OCI-LY3 (cell line): Measurements from ENCODE around the gene ADAMTS2.

ENCODE experiments used
- H2AFZ ChIP-seq: fragments of 200-600, 300-600 bp; shearing (Covaris generic); 2 replicates; pipeline ENCODE4 v1.6.0; 2014; ENCODE audit warnings: antibody characterized with exemption, low read depth, low read length
- H3K27ac ChIP-seq: fragments of 200-600, 300-600 bp; sonication (generic); 2 replicates; pipeline ENCODE4 v1.5.1; 2014; ENCODE audit warnings: mild to moderate bottlenecking, low read length, moderate library complexity, mixed read lengths
- H3K27me3 ChIP-seq: fragments of 200-600, 300-600 bp; sonication (generic); 2 replicates; pipeline ENCODE4 v1.6.1; 2014; ENCODE audit warnings: low read depth, low read length, mixed read lengths
- H3K36me3 ChIP-seq: fragments of 200-600, 300-600 bp; sonication (generic); replicated peaks from 2 replicates; pipeline ENCODE3; 2014; ENCODE audit warnings: low read depth, low read length, mixed read lengths
- H3K4me1 ChIP-seq: fragments of 300-600, 200-600 bp; sonication (generic); 2 replicates; pipeline ENCODE4 v1.6.1; 2014; ENCODE audit warnings: low read length, mixed read lengths
- H3K4me2 ChIP-seq: fragments of 200-600, 300-600 bp; sonication (generic); 2 replicates; pipeline ENCODE4 v1.6.1; 2014; ENCODE audit warnings: low read length, mixed read lengths
- H3K4me3 ChIP-seq: fragments of 300-600, 200-600 bp; sonication (generic); 2 replicates; pipeline ENCODE4 v1.5.1; 2014; ENCODE audit warnings: antibody characterized with exemption, mild to moderate bottlenecking, low read length, moderate library complexity
- H3K79me2 ChIP-seq: fragments of 300-600, 200-600 bp; shearing (Covaris generic); 2 replicates; pipeline ENCODE4 v1.6.1; 2014; ENCODE audit warnings: mild to moderate bottlenecking, low read length, mixed read lengths
- H3K9ac ChIP-seq: fragments of 300-600, 200-600 bp; shearing (Covaris generic); 2 replicates; pipeline ENCODE4 v1.6.0; 2014; ENCODE audit warnings: mild to moderate bottlenecking, low read length, moderate library complexity
- H3K9me3 ChIP-seq: fragments of 200-600, 300-600 bp; shearing (Covaris generic); 2 replicates; pipeline ENCODE4 v1.6.1; 2014; ENCODE audit warnings: low read length, mixed read lengths; ENCODE audit not compliant: insufficient read depth
- H4K20me1 ChIP-seq: fragments of 200-600, 300-600 bp; sonication (generic); 2 replicates; pipeline ENCODE4 v1.6.1; 2016; ENCODE audit warnings: low read length, mixed read lengths; ENCODE audit not compliant: insufficient read depth
- EZH2phosphoT487 ChIP-seq: fragments of 200-600 bp; shearing (Covaris generic); IDR thresholded peaks from 2 replicates; pipeline ENCODE4 v1.6.1; 2018; ENCODE audit warnings: antibody characterized with exemption, mixed run types, low read depth
- TF ChIP-seq, protein P1 (sequence below): fragments of 200-600, 300-600 bp; sonication (generic); IDR thresholded peaks from 2 replicates; pipeline ENCODE4 v1.5.1; 2014; ENCODE audit warnings: antibody characterized with exemption, low read length, low read depth

ADAMTS2 gene

DNA sequence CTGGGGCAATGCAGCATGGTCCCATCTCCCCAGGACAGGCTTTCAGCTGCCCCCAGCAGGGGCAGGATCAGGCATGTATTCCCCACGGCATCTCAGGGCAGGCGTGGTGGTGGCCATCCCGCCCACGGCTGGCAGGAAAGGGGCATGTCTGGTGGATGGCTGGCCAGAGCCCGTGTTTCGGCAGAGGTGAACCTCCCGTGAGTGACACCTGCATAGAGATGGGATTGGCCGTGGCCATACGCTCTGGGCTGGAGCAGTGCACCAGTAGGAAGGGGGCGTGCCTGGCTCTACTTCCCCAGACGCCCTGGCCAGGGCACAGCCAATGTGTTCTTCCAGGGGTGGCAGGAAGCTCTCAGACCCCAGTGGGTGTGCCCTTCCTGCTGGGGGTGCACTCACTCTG lies 146.0 kb downstream of the ADAMTS2 start:
- H3K4me2 ChIP-seq = no peak overlapping the region
- H3K4me1 ChIP-seq = no peaks in the 10 kb centered on the region
- H4K20me1 ChIP-seq = no peaks in the 10 kb centered on the region
- no peaks in the 10 kb centered on the region for H3K36me3 ChIP-seq
- no peak overlapping the region for H2AFZ ChIP-seq
- H3K9me3 ChIP-seq = no peaks in the 10 kb centered on the region
- H3K4me3 ChIP-seq = no peak overlapping the region
- no peak for TF ChIP-seq EZH2phosphoT487
- TF ChIP-seq, protein P1, sequence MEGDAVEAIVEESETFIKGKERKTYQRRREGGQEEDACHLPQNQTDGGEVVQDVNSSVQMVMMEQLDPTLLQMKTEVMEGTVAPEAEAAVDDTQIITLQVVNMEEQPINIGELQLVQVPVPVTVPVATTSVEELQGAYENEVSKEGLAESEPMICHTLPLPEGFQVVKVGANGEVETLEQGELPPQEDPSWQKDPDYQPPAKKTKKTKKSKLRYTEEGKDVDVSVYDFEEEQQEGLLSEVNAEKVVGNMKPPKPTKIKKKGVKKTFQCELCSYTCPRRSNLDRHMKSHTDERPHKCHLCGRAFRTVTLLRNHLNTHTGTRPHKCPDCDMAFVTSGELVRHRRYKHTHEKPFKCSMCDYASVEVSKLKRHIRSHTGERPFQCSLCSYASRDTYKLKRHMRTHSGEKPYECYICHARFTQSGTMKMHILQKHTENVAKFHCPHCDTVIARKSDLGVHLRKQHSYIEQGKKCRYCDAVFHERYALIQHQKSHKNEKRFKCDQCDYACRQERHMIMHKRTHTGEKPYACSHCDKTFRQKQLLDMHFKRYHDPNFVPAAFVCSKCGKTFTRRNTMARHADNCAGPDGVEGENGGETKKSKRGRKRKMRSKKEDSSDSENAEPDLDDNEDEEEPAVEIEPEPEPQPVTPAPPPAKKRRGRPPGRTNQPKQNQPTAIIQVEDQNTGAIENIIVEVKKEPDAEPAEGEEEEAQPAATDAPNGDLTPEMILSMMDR = no peak
- H3K27me3 ChIP-seq = no peaks in the 10 kb centered on the region
- H3K79me2 ChIP-seq = no peaks in the 10 kb centered on the region
- H3K9ac ChIP-seq = no peak overlapping the region
- no peak overlapping the region for H3K27ac ChIP-seq

GRCh38 chr5:179198825-179199224 lies 146.4 kb downstream of the ADAMTS2 start:
- Histone ChIP-seq H3K79me2 (no peaks in the 10 kb centered on the region), H3K9ac (no peak overlapping the region), H3K27me3 (no peaks in the 10 kb centered on the region), H3K27ac (no peak overlapping the region), H2AFZ (no peak overlapping the region), H3K4me3 (no peak overlapping the region), H3K4me2 (no peak overlapping the region), H3K36me3 (no peaks in the 10 kb centered on the region), H4K20me1 (no peaks in the 10 kb centered on the region), H3K9me3 (no peaks in the 10 kb centered on the region), H3K4me1 (no peaks in the 10 kb centered on the region)
- no peak for TF ChIP-seq EZH2phosphoT487
- TF ChIP-seq, protein P1 = no peak

GRCh38 chr5:179196405-179197079 lies 148.7 kb downstream of the ADAMTS2 start:
- Histone ChIP-seq H2AFZ (no peak overlapping the region), H3K9me3 (no peaks in the 10 kb centered on the region), H3K27ac (no peak overlapping the region), H4K20me1 (no peaks in the 10 kb centered on the region), H3K4me1 (no peaks in the 10 kb centered on the region), H3K4me2 (no peak overlapping the region), H3K9ac (no peak overlapping the region), H3K36me3 (no peaks in the 10 kb centered on the region), H3K27me3 (no peaks in the 10 kb centered on the region), H3K4me3 (no peak overlapping the region), H3K79me2 (no peaks in the 10 kb centered on the region)
- TF ChIP-seq, protein P1 = no peak
- no peak for TF ChIP-seq EZH2phosphoT487

DNA sequence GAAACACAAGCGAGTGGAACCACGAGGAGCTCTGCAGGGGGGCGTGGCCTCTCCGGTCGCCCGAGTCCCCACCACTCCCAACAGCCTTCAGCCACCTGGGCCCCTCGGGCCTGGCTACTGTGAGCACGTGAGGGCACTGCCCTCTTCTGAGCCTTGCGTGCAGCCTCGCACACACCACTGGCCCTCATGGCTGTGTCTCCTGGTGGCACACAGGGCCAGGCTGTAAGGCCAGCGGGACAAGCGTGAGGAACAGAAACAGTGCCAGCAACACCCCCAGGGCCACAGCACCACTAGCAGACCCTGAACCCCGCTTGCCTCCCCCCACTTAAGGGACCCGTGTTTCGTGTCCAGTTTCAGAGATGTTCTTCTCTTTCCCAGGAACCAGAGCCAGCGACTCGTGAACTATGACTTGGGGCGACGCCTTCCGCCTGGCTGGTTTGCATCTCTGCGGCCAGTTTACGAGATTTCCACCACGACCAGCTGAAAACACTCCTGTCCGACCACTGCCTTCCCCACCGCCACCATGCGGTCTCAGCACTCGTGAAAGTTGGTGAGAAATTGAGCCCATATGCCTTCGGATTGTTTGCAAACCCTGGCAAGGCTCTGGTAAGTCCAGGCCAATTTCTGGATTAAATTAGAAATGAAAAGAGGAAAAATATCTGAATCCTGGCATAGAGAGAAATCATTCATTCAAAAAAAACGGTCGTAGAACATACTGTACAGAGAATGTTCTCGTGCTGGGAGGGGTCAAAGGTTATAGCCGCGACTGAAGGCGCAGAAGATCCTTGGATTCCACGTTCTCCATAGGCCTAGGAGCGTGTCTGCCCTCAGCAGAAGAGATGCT lies 149.5 kb downstream of the ADAMTS2 start:
- no peak overlapping the region for H3K27ac ChIP-seq
- H3K36me3 ChIP-seq = no peaks in the 10 kb centered on the region
- H3K4me3 ChIP-seq = no peak overlapping the region
- no peaks in the 10 kb centered on the region for H4K20me1 ChIP-seq
- H3K9me3 ChIP-seq = no peaks in the 10 kb centered on the region
- TF ChIP-seq EZH2phosphoT487 = no peak
- TF ChIP-seq, protein P1 = no peak
- H3K4me2 ChIP-seq = no peak overlapping the region
- no peaks in the 10 kb centered on the region for H3K4me1 ChIP-seq
- no peaks in the 10 kb centered on the region for H3K27me3 ChIP-seq
- no peak overlapping the region for H2AFZ ChIP-seq
- H3K9ac ChIP-seq = no peak overlapping the region
- no peaks in the 10 kb centered on the region for H3K79me2 ChIP-seq
